Measurements from ENCODE around the gene FAM149A.

The FAM149A gene

DNA sequence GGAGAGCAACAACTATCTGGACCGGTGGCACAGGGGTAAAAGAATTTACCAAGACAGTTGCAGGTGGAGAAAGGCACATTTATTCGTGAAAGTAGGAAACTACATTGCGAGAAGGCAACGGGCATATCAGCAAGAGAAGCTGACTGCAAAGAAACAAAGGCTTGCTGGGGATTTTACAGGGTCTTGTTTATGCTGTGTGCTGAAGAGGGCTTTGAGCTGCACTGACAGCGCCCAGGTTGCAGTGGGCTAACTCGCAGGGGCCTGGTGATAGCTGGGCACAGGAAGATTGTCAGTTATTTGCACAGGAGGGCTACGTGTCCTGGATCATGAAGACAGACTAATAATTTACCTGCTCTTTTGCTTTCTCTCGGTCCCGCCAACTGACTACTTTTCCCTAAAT is 24.8 kb upstream of the FAM149A start:
- Histone ChIP-seq H3K9me3 (replicated peaks; ENCODE audit: low read length) (no peaks in the 10 kb centered on the region), H3K9ac (ENCODE audit: low read depth, low read length) (no peak overlapping the region), H3K27me3 (ENCODE audit: control insufficient read depth, insufficient read depth, low read length) (peaks cover 5% of the 10 kb centered on the region), H3K4me1 (ENCODE audit: control insufficient read depth, insufficient read depth, low read length) (no peaks in the 10 kb centered on the region), H3K4me2 (ENCODE audit: low read length) (no peak overlapping the region), H3K4me3 (ENCODE audit: low read length) (no peak overlapping the region), H3K36me3 (ENCODE audit: insufficient read depth, low read length) (no peaks in the 10 kb centered on the region)

DNA sequence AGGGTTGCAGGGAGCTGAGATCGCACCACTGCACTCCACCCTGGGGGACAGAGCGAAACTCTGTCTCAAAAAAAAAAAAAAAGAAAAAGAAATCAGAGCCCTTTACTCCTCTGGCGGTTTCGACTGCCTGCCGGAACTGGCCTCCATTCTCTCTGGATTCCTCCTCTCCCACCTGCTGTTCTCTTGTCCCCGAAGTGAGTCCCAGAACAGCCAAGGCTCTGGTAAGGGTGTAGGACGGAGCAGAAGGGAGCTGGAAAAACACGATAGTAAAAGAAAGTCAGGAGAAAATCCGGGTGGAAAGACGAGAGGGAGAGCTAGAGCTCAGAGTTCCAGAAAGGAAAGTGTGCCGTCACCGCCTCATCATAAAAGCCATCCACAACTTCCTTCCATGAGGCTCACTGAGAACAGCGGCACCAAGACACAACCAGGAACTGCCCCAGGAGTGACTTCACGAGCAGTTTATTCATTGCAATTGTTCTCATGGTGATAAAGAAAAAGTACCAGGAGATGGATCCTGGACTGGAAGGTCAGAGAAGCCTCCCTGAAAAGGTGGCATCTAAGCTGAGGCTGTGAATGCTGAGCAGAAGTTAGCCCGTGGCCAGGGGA is 23.2 kb upstream of the FAM149A start:
- H3K4me1 ChIP-seq (ENCODE audit: control insufficient read depth, insufficient read depth, low read length), result no peaks in the 10 kb centered on the region
- H3K4me3 ChIP-seq (ENCODE audit: low read length), result peak overlapping the region; percentile 50
- H3K4me2 ChIP-seq (ENCODE audit: low read length), result peak overlapping the region; percentile 60
- H3K9ac ChIP-seq (ENCODE audit: low read depth, low read length), result no peak overlapping the region
- H3K9me3 ChIP-seq (replicated peaks; ENCODE audit: low read length), result no peaks in the 10 kb centered on the region
- no peaks in the 10 kb centered on the region for H3K36me3 ChIP-seq (ENCODE audit: insufficient read depth, low read length)
- H3K27me3 ChIP-seq (ENCODE audit: control insufficient read depth, insufficient read depth, low read length), result peaks cover 5% of the 10 kb centered on the region

DNA sequence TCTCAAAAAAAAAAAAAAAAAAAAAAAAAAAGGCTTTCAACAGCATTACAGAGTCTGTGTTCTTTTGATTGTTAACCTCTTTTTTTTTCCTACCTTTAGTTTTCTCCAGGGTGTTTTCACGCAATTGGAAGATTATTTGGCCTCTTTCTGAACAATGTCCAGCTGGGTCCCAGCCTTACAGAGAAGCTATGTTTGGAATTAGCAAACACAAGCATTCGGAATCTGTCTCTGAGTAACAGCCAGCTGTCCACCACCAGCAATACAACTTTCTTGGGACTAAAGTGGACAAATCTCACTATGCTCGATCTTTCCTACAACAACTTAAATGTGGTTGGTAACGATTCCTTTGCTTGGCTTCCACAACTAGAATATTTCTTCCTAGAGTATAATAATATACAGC is 22.3 kb upstream of the FAM149A start:
- Histone ChIP-seq H3K9me3 (replicated peaks; ENCODE audit: low read length) (no peaks in the 10 kb centered on the region), H3K4me3 (ENCODE audit: low read length) (no peak overlapping the region), H3K4me2 (ENCODE audit: low read length) (no peak overlapping the region), H3K27me3 (ENCODE audit: control insufficient read depth, insufficient read depth, low read length) (peaks cover 5% of the 10 kb centered on the region), H3K4me1 (ENCODE audit: control insufficient read depth, insufficient read depth, low read length) (no peaks in the 10 kb centered on the region), H3K9ac (ENCODE audit: low read depth, low read length) (no peak overlapping the region), H3K36me3 (ENCODE audit: insufficient read depth, low read length) (no peaks in the 10 kb centered on the region)

DNA sequence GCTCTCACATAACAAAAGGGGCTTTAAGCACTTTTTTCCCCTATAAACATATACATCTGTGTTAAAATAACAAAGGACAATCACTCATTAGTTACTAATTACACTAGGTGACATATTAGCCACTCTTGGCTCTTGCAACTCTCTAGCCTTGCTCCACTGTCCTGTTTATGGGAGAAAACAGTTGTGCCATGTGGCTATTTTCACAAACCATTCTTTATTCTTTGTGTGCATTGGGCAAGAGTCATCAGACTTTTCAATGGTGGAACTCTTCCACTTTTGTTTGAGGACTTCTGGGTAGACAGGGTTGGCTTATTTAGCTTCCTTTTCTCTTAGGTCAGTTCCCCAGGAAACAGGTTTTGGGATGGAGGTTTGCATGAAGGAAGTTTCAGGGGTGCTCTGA is 16.0 kb upstream of the FAM149A start:
- Histone ChIP-seq H3K9me3 (replicated peaks; ENCODE audit: low read length) (no peaks in the 10 kb centered on the region), H3K4me1 (ENCODE audit: control insufficient read depth, insufficient read depth, low read length) (no peaks in the 10 kb centered on the region), H3K36me3 (ENCODE audit: insufficient read depth, low read length) (no peaks in the 10 kb centered on the region), H3K4me2 (ENCODE audit: low read length) (no peak overlapping the region), H3K9ac (ENCODE audit: low read depth, low read length) (no peak overlapping the region), H3K4me3 (ENCODE audit: low read length) (no peak overlapping the region), H3K27me3 (ENCODE audit: control insufficient read depth, insufficient read depth, low read length) (peaks cover 3% of the 10 kb centered on the region)

DNA sequence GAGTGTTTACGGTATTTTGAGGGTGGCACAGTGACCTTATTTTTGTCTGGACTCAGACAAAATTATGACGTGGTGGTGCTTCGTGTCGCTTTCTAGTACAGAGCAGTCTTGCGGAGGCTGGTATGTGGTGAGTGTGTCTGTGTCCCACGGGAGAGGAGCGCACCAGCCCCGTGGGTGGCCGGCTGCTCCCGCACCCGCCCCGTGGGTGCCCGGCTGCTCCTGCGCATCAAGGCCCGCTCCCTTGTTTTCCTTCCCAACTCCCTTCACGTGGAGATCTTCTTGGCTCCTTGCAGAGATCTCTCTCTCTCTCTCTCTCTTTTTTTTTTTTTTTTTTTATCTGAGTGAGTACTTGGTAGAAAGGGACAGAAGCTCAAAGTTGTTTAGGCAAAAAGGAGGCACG is 12.2 kb upstream of the FAM149A start:
- Histone ChIP-seq H3K9me3 (replicated peaks; ENCODE audit: low read length) (no peaks in the 10 kb centered on the region), H3K9ac (ENCODE audit: low read depth, low read length) (no peak overlapping the region), H3K27me3 (ENCODE audit: control insufficient read depth, insufficient read depth, low read length) (peaks cover 22% of the 10 kb centered on the region), H3K4me2 (ENCODE audit: low read length) (no peak overlapping the region), H3K4me1 (ENCODE audit: control insufficient read depth, insufficient read depth, low read length) (no peaks in the 10 kb centered on the region), H3K36me3 (ENCODE audit: insufficient read depth, low read length) (no peaks in the 10 kb centered on the region), H3K4me3 (ENCODE audit: low read length) (no peak overlapping the region)

DNA sequence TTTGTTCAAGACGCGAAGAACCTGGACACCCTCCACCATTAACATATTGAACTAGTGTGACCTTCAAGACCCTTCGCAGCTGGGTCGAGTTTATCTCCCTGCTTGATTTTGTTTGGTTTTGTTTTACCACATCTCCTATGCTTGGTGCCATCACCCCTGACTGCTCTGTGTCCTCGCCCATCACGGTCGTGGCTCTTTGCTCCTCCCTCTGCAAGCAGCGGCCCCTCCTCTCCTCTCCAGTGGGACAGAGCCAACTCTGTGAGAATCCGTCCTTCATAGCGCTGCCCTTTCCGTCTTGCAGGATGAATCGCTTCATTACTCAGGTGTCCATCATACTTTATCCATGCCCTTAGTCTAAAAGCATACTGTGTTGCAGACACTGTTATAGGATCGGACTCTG is 9.1 kb upstream of the FAM149A start:
- Histone ChIP-seq H3K4me1 (ENCODE audit: control insufficient read depth, insufficient read depth, low read length) (no peaks in the 10 kb centered on the region), H3K4me3 (ENCODE audit: low read length) (no peak overlapping the region), H3K27me3 (ENCODE audit: control insufficient read depth, insufficient read depth, low read length) (peaks cover 32% of the 10 kb centered on the region), H3K9ac (ENCODE audit: low read depth, low read length) (no peak overlapping the region), H3K36me3 (ENCODE audit: insufficient read depth, low read length) (no peaks in the 10 kb centered on the region), H3K9me3 (replicated peaks; ENCODE audit: low read length) (no peaks in the 10 kb centered on the region), H3K4me2 (ENCODE audit: low read length) (peak overlapping the region; percentile 1)

DNA sequence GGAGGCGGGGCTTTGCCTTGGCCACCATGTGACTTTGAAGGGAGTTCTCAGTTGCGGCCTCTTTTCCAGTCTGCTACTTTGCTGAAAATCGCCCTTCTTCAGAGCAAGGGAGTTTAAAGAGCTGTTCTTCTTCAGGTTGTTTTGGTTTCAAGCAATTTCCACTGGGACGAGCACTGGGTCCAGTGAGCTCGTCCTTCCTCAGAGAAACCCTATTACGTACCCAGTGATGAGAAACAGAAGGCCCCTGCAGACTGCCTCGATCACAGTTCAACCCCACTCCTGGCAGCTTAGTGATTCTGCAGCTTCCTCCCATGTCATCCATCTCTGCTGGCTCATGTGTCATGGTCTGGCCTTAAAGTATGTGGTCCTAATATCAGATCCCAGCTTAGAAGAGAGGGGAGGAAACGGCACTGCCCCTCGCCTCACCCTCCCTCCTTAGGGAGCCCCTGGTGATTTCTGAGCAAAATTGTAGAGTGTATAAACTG is 7.8 kb upstream of the FAM149A start:
- Histone ChIP-seq H3K4me2 (ENCODE audit: low read length) (no peak overlapping the region), H3K4me3 (ENCODE audit: low read length) (no peak overlapping the region), H3K4me1 (ENCODE audit: control insufficient read depth, insufficient read depth, low read length) (no peaks in the 10 kb centered on the region), H3K36me3 (ENCODE audit: insufficient read depth, low read length) (no peaks in the 10 kb centered on the region), H3K9me3 (replicated peaks; ENCODE audit: low read length) (no peaks in the 10 kb centered on the region), H3K9ac (ENCODE audit: low read depth, low read length) (no peak overlapping the region), H3K27me3 (ENCODE audit: control insufficient read depth, insufficient read depth, low read length) (peaks cover 35% of the 10 kb centered on the region)

DNA sequence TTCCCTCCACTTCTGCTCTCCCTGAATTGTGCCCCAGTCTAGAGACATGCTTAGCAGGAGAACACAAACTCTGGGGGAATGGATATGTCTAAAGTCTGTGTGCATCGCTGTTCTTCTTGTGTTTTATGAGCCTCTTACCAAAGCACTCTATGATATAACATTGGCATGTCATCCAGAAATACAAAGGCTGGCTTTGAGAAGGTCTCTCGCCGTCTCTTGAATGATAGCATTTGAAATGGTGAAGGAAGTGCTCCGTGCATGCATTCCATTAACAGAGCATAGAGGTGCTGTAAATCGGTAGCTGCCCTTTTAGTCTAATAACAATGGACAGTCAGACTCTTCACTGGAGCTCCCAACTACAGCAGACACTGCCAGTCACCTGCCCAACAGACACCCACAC is 7.1 kb upstream of the FAM149A start:
- no peaks in the 10 kb centered on the region for H3K4me1 ChIP-seq (ENCODE audit: control insufficient read depth, insufficient read depth, low read length)
- no peaks in the 10 kb centered on the region for H3K9me3 ChIP-seq (replicated peaks; ENCODE audit: low read length)
- peaks cover 35% of the 10 kb centered on the region for H3K27me3 ChIP-seq (ENCODE audit: control insufficient read depth, insufficient read depth, low read length)
- no peaks in the 10 kb centered on the region for H3K36me3 ChIP-seq (ENCODE audit: insufficient read depth, low read length)
- H3K4me3 ChIP-seq (ENCODE audit: low read length), result no peak overlapping the region
- no peak overlapping the region for H3K4me2 ChIP-seq (ENCODE audit: low read length)
- no peak overlapping the region for H3K9ac ChIP-seq (ENCODE audit: low read depth, low read length)

DNA sequence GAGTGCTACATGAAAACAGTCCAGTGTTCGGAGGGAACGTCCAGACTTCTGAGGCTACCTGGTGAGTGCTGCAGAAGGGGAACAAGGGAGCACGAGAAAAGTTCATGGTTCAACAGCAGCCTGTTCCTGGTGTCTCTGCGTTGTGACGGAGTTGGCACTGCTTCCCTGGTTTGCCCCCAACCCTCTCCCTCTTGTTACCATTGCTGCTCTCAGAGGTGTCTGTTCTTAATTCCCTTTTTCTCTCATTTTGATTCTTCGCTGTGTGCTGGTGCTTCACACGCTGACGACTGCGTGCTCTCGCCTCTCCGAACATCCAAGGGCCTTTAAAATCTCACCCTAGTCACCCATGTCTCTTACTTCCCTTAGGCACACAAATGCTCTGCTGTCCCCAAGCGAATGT is 1.6 kb upstream of the FAM149A start:
- H3K9ac ChIP-seq (ENCODE audit: low read depth, low read length), result no peak overlapping the region
- peaks cover 60% of the 10 kb centered on the region for H3K27me3 ChIP-seq (ENCODE audit: control insufficient read depth, insufficient read depth, low read length)
- no peaks in the 10 kb centered on the region for H3K9me3 ChIP-seq (replicated peaks; ENCODE audit: low read length)
- no peak overlapping the region for H3K4me3 ChIP-seq (ENCODE audit: low read length)
- H3K4me1 ChIP-seq (ENCODE audit: control insufficient read depth, insufficient read depth, low read length), result peaks cover 9% of the 10 kb centered on the region
- H3K36me3 ChIP-seq (ENCODE audit: insufficient read depth, low read length), result no peaks in the 10 kb centered on the region
- H3K4me2 ChIP-seq (ENCODE audit: low read length), result no peak overlapping the region

DNA sequence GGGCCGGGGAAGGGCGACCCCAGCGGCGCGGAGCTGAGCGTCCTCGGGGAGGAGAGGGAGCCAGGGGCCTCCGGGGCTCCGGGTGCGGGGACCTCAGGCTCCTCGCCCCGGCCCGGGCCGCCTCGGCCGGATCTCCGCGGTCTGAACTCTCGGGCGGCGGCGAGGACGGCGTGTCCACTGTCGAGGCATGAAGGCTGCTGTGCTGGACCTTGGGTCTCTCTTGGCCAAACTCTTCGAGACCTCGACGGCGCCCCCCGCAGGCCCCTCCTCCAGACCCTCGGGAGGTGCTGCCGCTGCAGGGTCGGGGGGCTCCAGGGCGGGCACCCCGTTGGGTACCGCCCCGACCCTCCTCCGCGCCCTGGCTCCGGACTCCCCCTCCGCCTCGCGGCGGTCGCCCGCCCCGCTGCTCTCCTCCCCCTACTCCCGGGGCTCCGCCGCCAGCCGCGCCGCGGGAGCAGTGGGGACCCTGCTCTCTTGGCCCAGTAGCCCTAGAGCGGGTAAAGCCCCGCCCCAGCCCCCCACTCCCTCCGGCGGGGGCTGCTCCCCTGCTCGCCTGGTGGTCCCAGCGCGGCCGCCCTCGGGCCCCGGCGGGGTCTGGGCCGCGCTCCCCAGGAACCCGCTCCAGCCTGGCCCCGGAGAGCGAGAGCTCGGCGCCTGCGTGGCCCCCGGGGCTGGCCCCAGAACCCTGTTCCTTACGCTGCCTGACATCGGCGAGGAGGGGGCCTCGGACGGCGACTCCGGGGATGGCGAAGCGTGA is 564 bp downstream of the FAM149A start:
- Histone ChIP-seq H3K9ac (ENCODE audit: low read depth, low read length) (no peak overlapping the region), H3K27me3 (ENCODE audit: control insufficient read depth, insufficient read depth, low read length) (peaks cover 60% of the 10 kb centered on the region), H3K4me1 (ENCODE audit: control insufficient read depth, insufficient read depth, low read length) (peaks cover 9% of the 10 kb centered on the region), H3K9me3 (replicated peaks; ENCODE audit: low read length) (no peaks in the 10 kb centered on the region), H3K4me2 (ENCODE audit: low read length) (peak overlapping the region; percentile 77), H3K36me3 (ENCODE audit: insufficient read depth, low read length) (no peaks in the 10 kb centered on the region), H3K4me3 (ENCODE audit: low read length) (peak overlapping the region; percentile 61)

DNA sequence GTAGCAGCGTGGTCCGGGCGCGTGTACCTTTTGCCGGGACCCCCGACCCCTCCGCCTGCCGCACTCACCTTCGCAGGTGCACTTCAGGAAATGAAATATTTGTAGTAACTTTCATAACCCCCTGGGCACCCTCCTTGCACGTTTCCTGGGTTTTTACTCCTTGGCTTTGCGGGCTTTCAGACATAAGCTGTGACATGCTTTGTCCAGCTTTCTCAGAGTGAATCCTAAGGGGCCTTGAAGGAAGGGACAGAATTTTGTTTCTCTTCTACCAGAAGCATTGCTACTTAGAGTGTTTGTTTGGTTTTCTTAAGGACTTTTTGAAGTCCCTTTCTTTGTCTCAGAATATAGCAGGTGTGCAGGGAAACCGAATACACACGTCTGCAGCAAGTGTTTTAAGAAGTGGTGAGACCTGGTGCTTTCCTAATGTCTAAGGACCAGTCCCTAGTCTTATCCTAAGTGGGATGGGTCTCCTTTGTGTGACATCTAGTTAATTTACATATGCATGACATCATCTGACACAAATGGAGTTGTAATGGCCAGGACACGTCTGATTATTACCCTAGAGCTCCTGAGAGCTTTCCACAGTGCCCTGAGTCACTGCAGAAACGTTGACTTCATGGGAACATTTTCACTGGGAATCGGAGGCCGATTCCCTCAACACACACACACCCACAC is 1.3 kb downstream of the FAM149A start:
- peaks cover 55% of the 10 kb centered on the region for H3K27me3 ChIP-seq (ENCODE audit: control insufficient read depth, insufficient read depth, low read length)
- no peak overlapping the region for H3K9ac ChIP-seq (ENCODE audit: low read depth, low read length)
- peaks cover 9% of the 10 kb centered on the region for H3K4me1 ChIP-seq (ENCODE audit: control insufficient read depth, insufficient read depth, low read length)
- H3K36me3 ChIP-seq (ENCODE audit: insufficient read depth, low read length), result no peaks in the 10 kb centered on the region
- no peaks in the 10 kb centered on the region for H3K9me3 ChIP-seq (replicated peaks; ENCODE audit: low read length)
- H3K4me3 ChIP-seq (ENCODE audit: low read length), result no peak overlapping the region
- peak overlapping the region; percentile 77 for H3K4me2 ChIP-seq (ENCODE audit: low read length)
